Heart left ventricle (tissue), 13 donors: ENCODE results near the gene GMEB1.

Experiments used
- POLR2A ChIP-seq, 2 donors: fragments of 450-650 bp; IDR thresholded peaks; one replicate each; pipeline ENCODE4 v1.6.1; 2017; ENCODE audit warnings: antibody characterized with exemption in 2 of 2, mild to moderate bottlenecking in 2 of 2, moderate library complexity in 2 of 2
- TF ChIP-seq, protein P1 (sequence below), 12 donors: fragments of 200-600 bp; sonication (generic) in 4 of 12; IDR thresholded peaks; one replicate each; pipeline versions ENCODE4 v1.5.0 to v1.8.0; 2018 to 2022; ENCODE audit warnings: antibody characterized with exemption in 12 of 12, mild to moderate bottlenecking in 5 of 12
- donor health status: ischemic (EF 13 %, LVEDD 7.1; RV severe dilation, severe dysfunction).
- donor health status: DM: no; HTN: yes; CAD: no.
- donor health status: DM: no; HTN: no; CAD: no.
- donor health status: ischemic (EF 25% LVEDD 6.9; RV normal size, moderate dysfunction).
- donor health status: ischemic (EF 25% LVEDD 5.7; RV mildly dilated, moderate dysfunction).
- donor health status: ischemic (EF 35%, LVEDD 5.7; RV mildly dilated, moderate dysfunction).
- donor health status: nonischemic (EF 11% LVEDD 7.7; RV severe dilation, severe dysfunction).
- donor health status: DM: yes; HTN: yes; CAD: no.
- donor health status: PGD.
- donor health status: ischemic (EF 29% LVEDD 5.4; RV normal size, mild dysfunction).
- donor health status: nonischemic (EF 23%, LVEDD 6.1; RV moderate dilation, normal function).

DNA sequence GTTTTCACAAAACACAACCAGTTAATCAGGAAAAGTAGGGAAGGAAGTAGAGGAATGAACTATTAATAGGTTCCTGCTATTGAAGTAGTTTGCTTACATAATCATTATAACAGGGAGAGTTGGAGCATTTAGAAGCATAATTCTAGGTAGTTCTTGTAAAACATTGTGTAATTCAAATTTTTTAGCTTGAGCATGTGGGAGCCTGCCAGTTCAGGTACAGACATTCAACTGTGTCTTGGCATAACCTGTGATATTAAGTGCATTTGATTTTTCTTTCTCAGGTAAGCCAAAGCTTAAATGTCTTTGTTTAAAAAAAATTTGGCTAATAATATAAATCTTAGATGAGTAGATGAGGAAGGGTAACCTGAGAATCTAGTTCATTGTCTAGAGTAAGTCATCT lies 71.5 kb downstream of the GMEB1 start:
- TF ChIP-seq, protein P1, sequence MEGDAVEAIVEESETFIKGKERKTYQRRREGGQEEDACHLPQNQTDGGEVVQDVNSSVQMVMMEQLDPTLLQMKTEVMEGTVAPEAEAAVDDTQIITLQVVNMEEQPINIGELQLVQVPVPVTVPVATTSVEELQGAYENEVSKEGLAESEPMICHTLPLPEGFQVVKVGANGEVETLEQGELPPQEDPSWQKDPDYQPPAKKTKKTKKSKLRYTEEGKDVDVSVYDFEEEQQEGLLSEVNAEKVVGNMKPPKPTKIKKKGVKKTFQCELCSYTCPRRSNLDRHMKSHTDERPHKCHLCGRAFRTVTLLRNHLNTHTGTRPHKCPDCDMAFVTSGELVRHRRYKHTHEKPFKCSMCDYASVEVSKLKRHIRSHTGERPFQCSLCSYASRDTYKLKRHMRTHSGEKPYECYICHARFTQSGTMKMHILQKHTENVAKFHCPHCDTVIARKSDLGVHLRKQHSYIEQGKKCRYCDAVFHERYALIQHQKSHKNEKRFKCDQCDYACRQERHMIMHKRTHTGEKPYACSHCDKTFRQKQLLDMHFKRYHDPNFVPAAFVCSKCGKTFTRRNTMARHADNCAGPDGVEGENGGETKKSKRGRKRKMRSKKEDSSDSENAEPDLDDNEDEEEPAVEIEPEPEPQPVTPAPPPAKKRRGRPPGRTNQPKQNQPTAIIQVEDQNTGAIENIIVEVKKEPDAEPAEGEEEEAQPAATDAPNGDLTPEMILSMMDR (IDR thresholded peaks at IDR 0.05) = no peak
- TF ChIP-seq POLR2A (IDR thresholded peaks at IDR 0.05) = no peak
